Activated CD4-positive, alpha-beta T cell treated with anti-CD3 and anti-CD28 coated beads for 24 hours (primary cell): ENCODE results near the gene SLX1A.
A peak's percentile ranks its signal among the peaks of the same experiment; 100 is the strongest.
"Not testable (repeated sequence)": the region's sequence is repeated elsewhere in the genome, so short reads cannot be mapped to it uniquely, and the experiment has no call there.

ENCODE experiments used
- DNase-seq, 2 donors: peaks; one replicate each; pipeline ENCODE4 v3.0.0-alpha.2; 2020; ENCODE audit warnings: low read depth in 2 of 2

SLX1A gene

GRCh38 chr16:30184096-30184890, 9.4 kb upstream of the SLX1A start:
- DNase-seq = peak; percentile 41 to 42

GRCh38 chr16:30184891-30185682, 8.6 kb upstream of the SLX1A start:
- DNase-seq = peak in 1 of 2 donors; percentile 25

GRCh38 chr16:30185683-30186421, 7.8 kb upstream of the SLX1A start:
- peak; percentile 61 to 62 for DNase-seq

GRCh38 chr16:30186444-30186781, 7.3 kb upstream of the SLX1A start:
- peak in 1 of 2 donors; percentile 30 for DNase-seq

- peak; percentile 86 to 90 for DNase-seq
Observed at GRCh38 chr16:30186782-30187555, 6.7 kb upstream of the SLX1A start.

GRCh38 chr16:30187556-30187865, 6.2 kb upstream of the SLX1A start:
- DNase-seq = no peak

GRCh38 chr16:30187971-30188561, 5.6 kb upstream of the SLX1A start:
- DNase-seq = no peak

- not testable (repeated sequence) for DNase-seq
Observed at GRCh38 chr16:30191158-30191557, 2.5 kb upstream of the SLX1A start.

GRCh38 chr16:30193098-30193497, 577 bp upstream of the SLX1A start:
- DNase-seq = not testable (repeated sequence)

- not testable (repeated sequence) for DNase-seq
Observed at GRCh38 chr16:30194172-30194925, 674 bp downstream of the SLX1A start.

- DNase-seq = not testable (repeated sequence)
Observed at GRCh38 chr16:30197001-30197400, 3.3 kb downstream of the SLX1A start.

GRCh38 chr16:30199049-30199448, 5.4 kb downstream of the SLX1A start, which contains the start of gene SULT1A3:
SULT1A3 (plus strand) TSS chr16:30199255; CDS start chr16:30200729, 1,474 bp downstream.
- not testable (repeated sequence) for DNase-seq

GRCh38 chr16:30199608-30200343, 6.1 kb downstream of the SLX1A start:
- DNase-seq = not testable (repeated sequence)

GRCh38 chr16:30205541-30206236, 12.0 kb downstream of the SLX1A start:
- DNase-seq = not testable (repeated sequence)

- DNase-seq = not testable (repeated sequence)
Observed at GRCh38 chr16:30206252-30206651, 12.6 kb downstream of the SLX1A start.

GRCh38 chr16:30207063-30207704, 13.5 kb downstream of the SLX1A start:
- not testable (repeated sequence) for DNase-seq

GRCh38 chr16:30209032-30209431, 15.4 kb downstream of the SLX1A start:
- not testable (repeated sequence) for DNase-seq

- DNase-seq = not testable (repeated sequence)
Observed at GRCh38 chr16:30211414-30211813, 17.7 kb downstream of the SLX1A start.
